LNCaP clone FGC (cell line): ENCODE results near the gene ABHD10.
A peak's percentile ranks its signal among the peaks of the same experiment; 100 is the strongest.

ENCODE experiments used
- DNase-seq: peaks from one replicate; pipeline ENCODE4 v3.0.0-alpha.2; 2011; ENCODE audit warnings: low read depth
- H3K4me3 ChIP-seq: 2 replicates; pipeline ENCODE4 v1.5.1; 2011; ENCODE audit warnings: mild to moderate bottlenecking, low read depth, low read length, control low read depth
- TF ChIP-seq, protein P1 (sequence below): IDR thresholded peaks from 2 replicates; pipeline ENCODE4 v1.5.1; 2012; ENCODE audit warnings: mild to moderate bottlenecking; ENCODE audit not compliant: control insufficient read depth, insufficient read depth; ENCODE audit errors: extremely low read depth

ABHD10 gene

DNA sequence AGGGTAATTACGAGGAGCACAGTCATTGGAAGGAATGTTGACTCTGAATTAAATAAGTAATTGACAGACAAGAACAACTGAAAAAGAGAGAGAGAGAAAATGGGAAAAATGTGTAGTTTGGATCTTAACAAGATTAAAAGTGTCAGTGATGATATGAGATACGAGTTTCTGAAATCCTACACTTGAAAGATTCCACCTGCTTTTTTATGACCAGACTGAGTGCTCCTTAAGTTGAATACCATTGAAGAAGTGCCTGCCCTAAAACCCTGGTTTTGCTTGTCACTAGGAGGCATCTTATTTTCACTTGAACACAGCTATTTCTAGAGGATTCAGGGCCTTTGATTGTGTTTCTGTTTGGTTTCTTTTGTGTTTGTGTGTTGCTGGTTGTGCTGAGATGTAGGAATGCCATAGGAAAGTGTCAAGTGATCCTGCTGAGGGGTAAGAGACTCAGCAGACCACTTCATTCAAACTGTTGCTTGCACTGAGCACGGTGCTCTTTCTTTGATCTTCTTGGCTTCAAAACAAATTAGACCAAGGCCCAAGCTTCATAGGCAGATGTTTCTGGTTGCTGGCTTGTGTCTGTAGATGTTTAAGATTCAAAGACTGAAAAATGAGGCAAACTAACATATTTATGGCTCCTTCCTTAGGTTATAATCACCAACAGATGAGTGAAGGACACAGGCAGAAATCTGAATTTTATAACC is 17.2 kb upstream of the ABHD10 start:
- DNase-seq = no peak
- no peak overlapping the region for H3K4me3 ChIP-seq
- TF ChIP-seq, protein P1, sequence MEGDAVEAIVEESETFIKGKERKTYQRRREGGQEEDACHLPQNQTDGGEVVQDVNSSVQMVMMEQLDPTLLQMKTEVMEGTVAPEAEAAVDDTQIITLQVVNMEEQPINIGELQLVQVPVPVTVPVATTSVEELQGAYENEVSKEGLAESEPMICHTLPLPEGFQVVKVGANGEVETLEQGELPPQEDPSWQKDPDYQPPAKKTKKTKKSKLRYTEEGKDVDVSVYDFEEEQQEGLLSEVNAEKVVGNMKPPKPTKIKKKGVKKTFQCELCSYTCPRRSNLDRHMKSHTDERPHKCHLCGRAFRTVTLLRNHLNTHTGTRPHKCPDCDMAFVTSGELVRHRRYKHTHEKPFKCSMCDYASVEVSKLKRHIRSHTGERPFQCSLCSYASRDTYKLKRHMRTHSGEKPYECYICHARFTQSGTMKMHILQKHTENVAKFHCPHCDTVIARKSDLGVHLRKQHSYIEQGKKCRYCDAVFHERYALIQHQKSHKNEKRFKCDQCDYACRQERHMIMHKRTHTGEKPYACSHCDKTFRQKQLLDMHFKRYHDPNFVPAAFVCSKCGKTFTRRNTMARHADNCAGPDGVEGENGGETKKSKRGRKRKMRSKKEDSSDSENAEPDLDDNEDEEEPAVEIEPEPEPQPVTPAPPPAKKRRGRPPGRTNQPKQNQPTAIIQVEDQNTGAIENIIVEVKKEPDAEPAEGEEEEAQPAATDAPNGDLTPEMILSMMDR = no peak

DNA sequence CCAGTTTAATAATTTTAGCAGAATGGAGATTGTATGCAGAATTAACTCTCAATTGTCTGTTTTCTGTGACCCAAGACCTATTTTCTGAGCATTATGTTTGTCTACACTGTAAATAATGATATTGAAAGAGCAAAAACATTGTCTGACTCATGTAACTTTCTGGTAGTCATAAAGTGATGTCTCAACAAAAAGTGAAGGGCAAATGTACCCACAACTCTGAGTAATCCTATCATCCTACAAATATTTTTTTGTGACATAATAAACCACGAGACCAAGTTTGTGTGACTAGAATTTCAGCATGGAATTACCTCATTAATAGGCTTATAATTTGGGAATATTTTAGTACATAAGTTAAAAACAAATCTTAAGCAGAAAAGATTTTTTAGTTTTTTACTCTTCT is 15.4 kb upstream of the ABHD10 start:
- no peak overlapping the region for H3K4me3 ChIP-seq
- TF ChIP-seq, protein P1 = no peak
- no peak for DNase-seq

DNA sequence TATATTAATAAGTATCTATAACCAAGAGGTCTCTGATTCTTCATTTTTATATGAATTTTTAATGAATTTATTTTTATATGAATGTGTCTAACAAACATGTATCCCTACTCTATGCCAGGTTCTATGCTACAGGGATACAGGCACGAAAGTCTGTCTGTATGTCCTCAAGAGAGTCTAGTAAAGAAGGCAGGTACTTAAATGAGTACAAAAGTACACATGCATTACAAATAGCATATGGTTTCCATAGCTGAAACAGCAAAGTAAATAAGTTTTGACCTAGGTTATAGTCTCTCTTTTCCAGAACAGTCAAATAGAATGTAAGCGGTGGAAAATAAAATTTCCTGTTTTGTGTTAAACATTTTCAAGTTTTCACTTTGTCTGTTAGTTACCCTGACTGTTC is 13.3 kb upstream of the ABHD10 start:
- DNase-seq = no peak
- no peak overlapping the region for H3K4me3 ChIP-seq
- TF ChIP-seq, protein P1 = no peak

DNA sequence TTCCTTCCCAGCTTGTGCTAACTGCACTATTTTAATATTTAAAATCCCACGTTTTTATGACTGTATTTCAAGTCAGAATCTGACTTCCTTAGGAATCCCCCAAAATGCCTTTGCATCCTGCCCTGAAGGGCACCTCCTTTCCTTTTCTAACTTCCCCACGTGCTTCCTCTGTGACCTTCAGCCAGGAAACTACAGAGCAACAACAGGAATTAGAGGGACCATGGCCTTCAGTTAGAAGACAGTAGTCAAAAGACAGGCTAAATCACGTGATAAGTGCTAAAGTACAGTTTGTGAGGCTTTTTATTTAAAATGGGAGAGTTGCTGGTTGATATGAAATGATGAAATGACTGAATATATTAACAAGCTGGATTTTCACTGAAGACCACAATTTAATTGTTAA is 11.8 kb upstream of the ABHD10 start:
- no peak for DNase-seq
- no peak overlapping the region for H3K4me3 ChIP-seq

GRCh38 chr3:111967651-111968274 is 11.1 kb upstream of the ABHD10 start:
- DNase-seq = no peak
- TF ChIP-seq, protein P1 = peak; percentile 88
- no peak overlapping the region for H3K4me3 ChIP-seq

More for the DNA sequence above, 11.8 kb upstream of the ABHD10 start:
- TF ChIP-seq, protein P1 = no peak

GRCh38 chr3:111968319-111969054 is 10.3 kb upstream of the ABHD10 start:
- no peak overlapping the region for H3K4me3 ChIP-seq
- DNase-seq = no peak
- TF ChIP-seq, protein P1 = no peak
